ENCODE results near the gene MAD1L1. TPM values are rescaled to one million over a fixed set of nuclear protein-coding genes. Genes with fewer than 3 reads are reported as not detected.

Gene MAD1L1
- total and polyA plus RNA-seq, 2 donors (not counting 3 experiments of a cell fraction or from before 2014, with no cell fraction given): 34.1 to 42.3 TPM

DNA sequence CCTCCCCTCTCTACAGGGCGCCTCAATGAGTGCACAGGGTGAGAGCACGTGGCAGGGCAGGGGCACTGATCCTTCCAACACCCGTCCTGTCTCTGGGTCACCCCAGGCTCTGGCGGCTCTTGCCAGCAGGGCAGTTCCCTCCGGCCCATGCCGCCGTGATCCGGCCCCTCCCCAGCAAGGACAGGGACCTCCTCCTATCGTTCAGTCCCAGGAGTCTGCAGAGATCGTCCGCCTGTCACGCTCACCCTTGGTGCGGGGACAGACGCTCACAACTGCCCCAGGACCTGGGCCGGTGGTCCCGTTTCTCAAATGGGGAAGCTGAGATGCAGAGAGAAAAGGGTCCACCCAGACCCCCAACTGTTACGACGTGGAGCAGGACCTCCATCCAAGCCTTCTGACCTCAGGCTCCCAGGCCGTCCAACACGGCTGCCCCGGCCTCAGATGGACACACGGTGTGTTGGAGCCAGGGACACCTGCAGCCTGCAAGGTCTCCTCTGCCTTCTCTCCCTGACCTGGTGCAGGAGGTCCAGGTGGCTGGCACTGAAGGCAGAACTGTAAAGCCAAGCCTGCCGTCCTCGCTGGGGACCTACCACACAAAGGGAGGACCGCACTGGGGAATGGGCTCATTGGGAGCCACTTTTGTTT lies 313.7 kb downstream of the MAD1L1 start:
- dilution Hi-C loops (cut with MboI; ENCODE audit: extremely low pct_ligation_motif_present, low sequenced_read_pairs) (no loop called here), intact Hi-C loops (cut with micrococcal nuclease) (no loop called here)
- H3K4me3 ChIP-seq (replicated peaks in 1 of 3; ENCODE audit: insufficient read depth in 1 of 3, low read depth in 1 of 3, low read length in 3 of 3): no peak overlapping the region
- no peak for DNase-seq (ENCODE audit: low read depth, low spot score)
- no peaks in the 10 kb centered on the region for H3K79me2 ChIP-seq (ENCODE audit: control insufficient read depth, insufficient read depth, low read length)
- no peaks in the 10 kb centered on the region for H3K9me3 ChIP-seq (replicated peaks; ENCODE audit: control insufficient read depth, insufficient read depth, low read length)
- no peaks in the 10 kb centered on the region for H3K9me1 ChIP-seq (replicated peaks; ENCODE audit: control insufficient read depth, extremely low read depth, insufficient read depth, low read length)
- H3K36me3 ChIP-seq (ENCODE audit: control insufficient read depth in 2 of 2, extremely low read depth in 1 of 2, insufficient read depth in 2 of 2, low read length in 2 of 2): peaks cover 0 to 2% of the 10 kb centered on the region in 2 experiments
- H2AFZ ChIP-seq (ENCODE audit: low read depth, low read length): no peak overlapping the region
- H3K27me3 ChIP-seq (ENCODE audit: control insufficient read depth in 2 of 2, insufficient read depth in 2 of 2, low read length in 2 of 2): no peaks in the 10 kb centered on the region
- no peak for TF ChIP-seq EZH2 (IDR thresholded peaks at IDR 0.05; ENCODE audit: borderline replicate concordance, low read depth, low read length, severe bottlenecking)
- TF ChIP-seq, protein P1, sequence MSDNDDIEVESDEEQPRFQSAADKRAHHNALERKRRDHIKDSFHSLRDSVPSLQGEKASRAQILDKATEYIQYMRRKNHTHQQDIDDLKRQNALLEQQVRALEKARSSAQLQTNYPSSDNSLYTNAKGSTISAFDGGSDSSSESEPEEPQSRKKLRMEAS (IDR thresholded peaks at IDR 0.05; ENCODE audit: insufficient read depth, insufficient read length): no peak
- no peak for TF ChIP-seq MYC (IDR thresholded peaks at IDR 0.05; ENCODE audit: low read depth, low read length)
- no peak for TF ChIP-seq CTCF (IDR thresholded peaks at IDR 0.05; ENCODE audit: extremely low read depth in 1 of 2, insufficient read depth in 1 of 2, low read depth in 1 of 2, low read length in 2 of 2)
- no peak for TF ChIP-seq POLR2AphosphoS5 (IDR thresholded peaks at IDR 0.05; ENCODE audit: insufficient read depth, low read depth, low read length)
- TF ChIP-seq GATA2 (IDR thresholded peaks at IDR 0.05; ENCODE audit: insufficient read depth, insufficient read length, low read depth, low read length): no peak
- TF ChIP-seq POLR2A (IDR thresholded peaks at IDR 0.05; ENCODE audit: low read depth, low read length): no peak
- TF ChIP-seq JUN (IDR thresholded peaks at IDR 0.05; ENCODE audit: borderline replicate concordance, insufficient read depth, insufficient read length, low read depth): no peak
- no peak for TF ChIP-seq FOS (IDR thresholded peaks at IDR 0.05; ENCODE audit: borderline replicate concordance, insufficient read depth, low read length)
- FAIRE-seq: no peak
- ChIA-PET POLR2A (no interaction called here), CTCF (no interaction called here)
- no peaks in the 10 kb centered on the region for H4K20me1 ChIP-seq (replicated peaks; ENCODE audit: control insufficient read depth, extremely low read depth, insufficient read depth, low read length)
- no peak overlapping the region for H3K9ac ChIP-seq (replicated peaks; ENCODE audit: extremely low read depth, insufficient read depth, low read length)
- BruUV-seq (replicated peaks): no TSS peak
- no peak overlapping the region for H3K4me2 ChIP-seq (ENCODE audit: insufficient read depth, low read length)
- H3K27ac ChIP-seq (ENCODE audit: insufficient read depth, low read depth, low read length): no peak overlapping the region
- no peaks in the 10 kb centered on the region for H3K4me1 ChIP-seq (ENCODE audit: control insufficient read depth, extremely low read depth, insufficient read depth, low read length)
